ENCODE measurements around the gene GNB1L. TPM values are rescaled to one million over a fixed set of nuclear protein-coding genes. Genes with fewer than 3 reads are reported as not detected.

GNB1L gene
- total RNA-seq, 2 donors from 2014 or later, result 2.5 to 4.5 TPM

DNA sequence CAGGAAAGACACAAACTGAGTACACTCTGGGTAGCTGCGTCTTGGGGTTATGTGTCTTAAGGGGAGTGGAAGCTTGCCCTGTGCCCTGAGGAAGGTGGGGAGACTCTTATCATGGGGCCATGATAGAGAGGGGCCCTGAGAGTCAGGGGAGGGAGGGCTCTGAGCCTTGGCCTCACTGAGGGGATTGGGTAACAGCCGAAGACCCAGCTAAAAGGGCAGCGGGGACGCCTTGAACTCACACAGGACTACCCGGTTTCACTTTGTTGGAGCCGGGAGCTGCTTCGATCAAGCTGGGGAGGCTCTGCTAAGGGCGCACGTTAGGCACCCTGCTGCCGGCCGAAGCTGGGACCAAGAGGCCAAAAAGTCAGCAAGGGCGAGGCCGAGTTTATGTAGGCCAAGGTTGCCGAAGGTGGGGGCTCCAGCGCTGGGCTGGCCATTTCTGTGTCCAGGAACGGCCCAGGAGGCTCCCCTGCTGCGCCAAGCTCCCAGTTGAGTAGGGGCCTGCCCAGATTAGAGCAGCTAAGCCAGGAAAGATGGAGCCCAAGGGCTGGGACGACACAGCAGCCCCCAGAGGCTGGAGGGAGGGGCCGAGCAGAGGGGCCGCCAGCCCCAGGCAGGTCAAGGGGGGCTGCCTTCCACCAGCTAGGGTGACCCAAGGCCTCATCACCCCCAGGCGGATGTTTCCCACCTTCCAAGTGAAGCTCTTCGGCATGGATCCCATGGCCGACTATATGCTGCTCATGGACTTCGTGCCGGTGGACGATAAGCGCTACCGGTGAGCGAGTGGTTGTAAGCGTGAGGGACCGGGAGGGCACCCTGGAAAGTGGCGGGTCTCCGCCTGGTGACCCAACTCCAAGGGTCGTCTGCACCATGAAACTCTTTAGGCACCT is 91.9 kb downstream of the GNB1L start:
- no peak for DNase-seq
- intact Hi-C loops (cut with DNase I), result no loop called here
- ATAC-seq, result no peak

DNA sequence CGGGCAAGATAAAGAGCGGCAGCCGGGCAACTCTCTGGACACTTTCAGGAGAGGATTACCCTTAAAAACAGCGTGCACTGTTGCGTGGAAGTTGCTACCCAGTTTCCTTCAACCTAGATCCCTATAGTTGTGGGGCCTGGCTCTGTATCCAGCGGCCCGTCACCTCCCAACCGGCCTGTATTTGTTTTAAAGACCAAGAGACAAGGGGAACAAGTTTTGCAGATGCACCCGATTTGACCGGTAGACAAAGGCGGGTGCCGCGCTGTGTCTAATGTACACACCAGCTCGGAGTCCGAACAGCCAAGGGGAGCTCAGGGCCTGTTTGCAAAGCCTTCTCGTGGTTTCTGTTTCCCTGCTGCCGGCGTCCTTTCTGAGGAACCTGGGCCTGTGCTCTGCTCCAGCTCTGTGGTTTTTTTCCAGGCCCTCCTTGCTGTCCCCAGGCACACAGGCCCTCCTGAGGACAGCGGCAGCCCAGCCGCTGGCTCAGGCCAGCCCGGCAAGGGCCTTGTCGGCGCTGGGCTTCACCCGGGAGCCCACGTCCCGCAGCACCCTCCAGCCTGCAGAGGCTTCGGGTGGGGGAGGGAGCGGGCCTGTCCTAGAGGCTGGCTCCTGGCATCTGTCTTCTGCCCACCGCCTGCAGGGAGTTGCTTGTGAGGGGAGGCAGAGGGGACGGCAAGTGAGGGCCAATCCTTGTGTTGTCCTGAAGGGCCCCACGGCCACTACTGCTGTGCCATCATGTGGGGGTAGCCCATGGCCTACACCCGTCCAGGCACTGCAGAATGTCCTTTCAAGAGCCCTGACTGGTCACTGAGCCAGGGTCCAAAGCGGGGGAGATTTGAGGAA is 92.7 kb downstream of the GNB1L start:
- DNase-seq (no peak), ATAC-seq (no peak)
- intact Hi-C loops (cut with DNase I), result no loop called here

DNA sequence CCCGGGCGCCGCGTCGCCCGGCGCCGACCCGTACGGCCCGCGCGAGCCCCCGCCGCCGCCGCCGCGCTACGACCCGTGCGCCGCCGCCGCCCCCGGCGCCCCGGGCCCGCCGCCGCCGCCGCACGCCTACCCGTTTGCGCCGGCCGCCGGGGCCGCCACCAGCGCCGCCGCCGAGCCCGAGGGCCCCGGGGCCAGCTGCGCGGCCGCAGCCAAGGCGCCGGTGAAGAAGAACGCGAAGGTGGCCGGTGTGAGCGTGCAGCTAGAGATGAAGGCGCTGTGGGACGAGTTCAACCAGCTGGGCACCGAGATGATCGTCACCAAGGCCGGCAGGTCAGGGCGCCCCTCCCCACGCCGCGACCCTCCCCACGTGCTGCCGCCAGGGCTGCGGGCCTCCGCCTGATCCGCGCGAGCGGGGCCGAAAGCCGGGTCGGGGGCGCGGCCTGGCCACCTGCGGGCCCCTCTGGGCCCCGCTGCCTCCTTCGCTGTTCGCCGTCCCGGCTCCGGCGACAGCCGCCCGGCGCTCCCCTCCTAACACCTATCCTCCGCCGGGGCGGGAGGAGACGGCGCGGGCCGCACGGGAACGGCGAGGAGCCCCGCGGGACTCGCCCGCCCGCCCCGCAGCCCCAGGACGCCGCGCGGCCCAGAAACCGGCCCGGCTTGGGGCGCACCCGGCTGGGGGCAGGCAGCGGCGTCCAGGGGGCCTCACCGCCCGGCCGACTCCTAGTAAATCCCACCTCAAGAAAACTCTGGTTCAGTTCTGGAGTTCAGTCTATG is 93.5 kb downstream of the GNB1L start:
- DNase-seq (no peak), ATAC-seq (no peak)
- intact Hi-C loops (cut with DNase I), result no loop called here

DNA sequence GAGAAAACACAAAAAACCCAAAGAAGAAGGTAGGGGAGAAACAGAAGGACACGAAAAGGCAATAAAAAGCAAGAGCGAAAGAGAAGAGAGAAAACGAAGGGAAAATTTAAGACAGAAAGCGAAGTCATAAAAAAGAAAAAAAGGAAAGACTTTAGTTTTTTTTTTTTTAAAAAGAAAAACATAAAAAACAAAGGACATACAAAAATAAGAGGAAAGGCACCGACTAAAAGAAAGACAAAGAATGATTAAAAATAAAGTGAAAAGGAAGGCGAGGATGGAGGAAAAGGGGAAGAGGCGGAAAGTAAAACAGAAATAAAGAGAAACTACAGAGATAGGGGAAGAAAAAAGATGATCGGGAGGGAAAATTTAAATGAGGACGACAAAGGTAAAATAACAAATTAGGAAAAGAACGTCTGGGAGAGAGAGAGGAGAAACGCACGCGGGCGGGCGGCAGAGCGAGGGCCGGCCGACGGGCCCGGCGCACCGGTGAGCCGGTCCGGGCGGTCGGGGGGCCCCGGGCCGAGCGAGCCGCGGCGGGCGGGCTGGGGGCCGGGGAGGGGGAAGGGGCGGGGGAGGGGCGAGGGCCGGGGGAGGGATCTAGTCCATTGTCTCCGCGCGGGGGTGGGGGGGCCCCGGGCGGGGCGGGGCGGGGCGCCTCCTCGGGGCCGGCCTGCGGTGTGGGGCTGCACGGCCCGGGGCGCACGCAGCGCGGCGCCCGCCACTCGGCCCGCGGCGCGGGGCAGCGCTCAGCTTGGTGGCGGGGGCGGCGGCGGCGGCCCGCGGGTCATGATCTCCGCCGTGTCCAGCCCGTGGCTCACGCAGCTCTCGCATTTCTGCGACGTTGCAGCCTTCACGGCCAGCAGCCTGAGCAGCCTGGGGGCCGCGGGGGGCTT is 94.4 kb downstream of the GNB1L start, which contains the start of gene TBX1:
TSS of gene TBX1 (plus strand) at position 721 of the 893 bp plus-strand sequence. CDS start at position 787, 66 bp downstream.
- intact Hi-C loops (cut with DNase I), result no loop called here
- DNase-seq (no peak), ATAC-seq (no peak)

DNA sequence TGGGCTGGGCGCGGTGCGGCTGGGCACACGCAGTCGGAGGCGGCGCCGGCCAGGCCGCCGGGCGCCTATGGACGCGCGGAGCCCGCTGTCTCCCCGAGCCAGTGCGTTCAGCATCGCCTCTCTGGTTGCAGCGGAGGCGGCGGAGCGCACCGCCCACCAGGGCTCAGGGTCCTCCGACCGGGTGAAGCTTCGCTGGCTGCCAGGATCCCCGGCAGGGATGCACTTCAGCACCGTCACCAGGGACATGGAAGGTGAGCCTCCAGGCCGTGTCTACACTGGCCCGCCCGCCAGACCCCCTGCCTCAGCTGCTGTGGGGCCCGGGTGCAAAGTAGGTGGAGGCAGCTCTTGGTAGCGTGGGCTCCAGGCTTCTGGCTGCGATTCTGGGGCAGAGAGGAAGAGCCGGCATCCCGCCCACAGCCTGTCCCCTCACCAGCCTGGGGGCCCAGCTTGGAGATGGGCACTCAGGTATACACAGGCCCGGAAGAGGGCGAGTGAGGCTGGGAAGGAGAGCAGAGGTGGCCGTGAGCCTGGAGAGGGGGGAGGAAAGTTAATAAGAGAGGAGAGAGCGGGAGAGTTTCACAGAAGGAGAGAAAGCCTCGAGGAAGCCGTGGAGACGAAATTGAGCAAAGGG is 95.1 kb downstream of the GNB1L start:
- ATAC-seq, result no peak
- DNase-seq, result no peak
- intact Hi-C loops (cut with DNase I), result no loop called here

DNA sequence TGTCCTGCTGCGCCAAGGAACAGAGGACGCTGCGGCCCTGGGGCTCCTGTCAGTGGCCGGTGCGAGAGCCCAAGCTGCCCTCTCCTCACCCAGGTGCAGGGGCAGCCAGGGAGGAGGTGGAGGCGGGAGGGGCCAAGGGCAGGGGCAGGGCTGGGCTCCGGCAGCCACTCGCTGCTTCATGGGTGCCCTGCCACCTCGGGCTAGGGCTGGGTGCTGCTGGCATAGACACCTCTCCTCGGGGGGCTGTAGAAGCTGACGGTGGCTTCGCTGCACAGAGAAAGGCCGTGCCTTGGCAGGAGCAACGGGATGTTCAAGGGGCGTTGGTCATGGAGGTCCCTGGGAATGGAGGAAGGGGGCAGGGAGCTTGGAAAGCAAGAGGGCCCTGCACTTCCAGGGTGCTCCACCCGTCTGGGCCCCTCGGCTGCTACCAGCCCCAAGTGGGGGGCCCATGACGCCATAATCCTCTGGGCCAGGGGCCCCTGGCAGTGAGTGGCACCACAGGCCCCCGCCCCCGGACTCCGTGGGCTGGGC is 95.7 kb downstream of the GNB1L start:
- intact Hi-C loops (cut with DNase I), result no loop called here
- no peak for DNase-seq
- no peak for ATAC-seq

DNA sequence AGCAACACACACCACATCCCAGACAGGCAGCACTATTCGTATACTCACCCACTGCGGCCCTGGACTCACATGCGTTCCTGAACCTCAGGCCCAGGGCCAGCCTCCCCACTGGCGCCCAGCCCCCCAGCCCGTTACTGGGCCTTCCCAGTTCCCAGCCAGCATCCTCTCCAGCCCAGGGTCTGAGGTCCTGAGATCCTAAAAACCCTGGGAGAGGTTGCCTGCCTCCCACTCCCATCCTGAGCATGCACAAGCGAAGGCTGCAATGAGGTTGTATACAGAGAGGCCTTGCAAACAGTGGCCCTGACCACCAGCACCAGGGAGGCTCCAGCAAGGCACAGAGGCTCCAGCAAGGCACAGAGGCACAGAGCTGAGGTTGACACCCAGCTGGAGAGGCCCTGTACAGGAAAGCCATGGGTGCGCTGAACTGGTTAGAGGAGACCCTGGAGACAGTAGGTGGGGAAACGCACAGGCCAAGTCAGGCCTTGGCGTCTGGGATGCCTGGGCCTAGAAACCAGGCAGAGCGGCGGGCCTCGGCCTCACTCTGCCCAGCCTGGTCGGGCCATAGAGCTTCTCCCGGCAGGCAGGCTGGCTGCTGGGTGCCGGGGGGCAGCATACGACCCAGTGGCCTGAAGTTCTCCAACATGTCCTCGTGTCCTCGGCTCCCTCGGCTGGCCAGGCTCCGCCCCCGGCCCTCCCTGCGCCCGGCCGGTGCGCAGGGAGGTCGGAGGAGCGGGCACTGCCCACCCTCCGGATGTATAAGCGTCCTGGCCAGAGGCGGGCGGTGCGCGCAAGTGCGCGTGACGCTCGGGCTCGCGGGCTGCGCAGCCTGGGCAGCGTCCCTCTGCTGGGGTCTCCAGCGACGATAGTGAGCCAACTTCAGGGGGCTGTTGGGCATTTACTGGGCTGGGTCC is 96.4 kb downstream of the GNB1L start:
- intact Hi-C loops (cut with DNase I), result no loop called here
- ATAC-seq (no peak), DNase-seq (no peak)

DNA sequence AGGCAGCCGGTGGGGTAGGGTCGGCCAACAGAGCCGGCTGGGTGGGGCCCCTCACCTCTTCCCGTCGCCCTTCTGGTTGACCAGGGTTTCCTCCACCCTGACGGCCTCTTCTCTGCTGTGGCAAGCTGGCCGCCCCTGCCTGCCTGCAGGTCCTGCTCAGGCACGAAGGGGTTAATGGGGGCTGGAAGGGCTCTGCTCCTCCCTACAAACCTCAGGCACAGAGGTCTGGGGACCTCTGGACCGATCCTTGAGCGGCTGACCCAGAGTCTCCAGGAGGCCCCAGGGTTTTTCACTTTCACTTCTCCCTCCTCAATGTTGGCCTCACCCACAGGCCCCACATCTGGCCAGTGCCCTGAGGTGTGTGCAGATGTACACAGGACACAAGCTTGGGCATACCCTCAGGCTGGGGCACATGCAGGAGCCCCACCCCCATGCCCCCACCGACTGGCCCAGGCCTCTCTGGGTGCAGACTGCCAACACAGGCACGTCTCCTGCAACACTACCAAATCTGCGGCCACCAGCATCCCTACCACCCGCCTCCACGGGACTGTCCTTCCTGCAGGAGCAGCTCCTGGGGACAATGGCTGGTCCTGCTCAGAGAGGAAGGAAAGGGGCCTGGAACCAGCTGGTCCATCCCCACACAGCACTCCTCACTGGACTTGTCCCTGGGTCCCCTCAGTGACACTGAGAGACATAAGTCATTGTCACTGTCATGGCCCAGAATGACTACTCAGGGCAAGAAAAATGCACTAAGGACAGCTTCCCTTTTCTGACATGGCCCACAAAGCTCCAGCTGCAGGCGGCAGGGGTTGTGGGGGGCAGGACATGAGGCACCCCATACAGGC is 97.3 kb downstream of the GNB1L start:
- intact Hi-C loops (cut with DNase I), result no loop called here
- DNase-seq (no peak), ATAC-seq (peak in 1 of 2 donors; percentile 22)

DNA sequence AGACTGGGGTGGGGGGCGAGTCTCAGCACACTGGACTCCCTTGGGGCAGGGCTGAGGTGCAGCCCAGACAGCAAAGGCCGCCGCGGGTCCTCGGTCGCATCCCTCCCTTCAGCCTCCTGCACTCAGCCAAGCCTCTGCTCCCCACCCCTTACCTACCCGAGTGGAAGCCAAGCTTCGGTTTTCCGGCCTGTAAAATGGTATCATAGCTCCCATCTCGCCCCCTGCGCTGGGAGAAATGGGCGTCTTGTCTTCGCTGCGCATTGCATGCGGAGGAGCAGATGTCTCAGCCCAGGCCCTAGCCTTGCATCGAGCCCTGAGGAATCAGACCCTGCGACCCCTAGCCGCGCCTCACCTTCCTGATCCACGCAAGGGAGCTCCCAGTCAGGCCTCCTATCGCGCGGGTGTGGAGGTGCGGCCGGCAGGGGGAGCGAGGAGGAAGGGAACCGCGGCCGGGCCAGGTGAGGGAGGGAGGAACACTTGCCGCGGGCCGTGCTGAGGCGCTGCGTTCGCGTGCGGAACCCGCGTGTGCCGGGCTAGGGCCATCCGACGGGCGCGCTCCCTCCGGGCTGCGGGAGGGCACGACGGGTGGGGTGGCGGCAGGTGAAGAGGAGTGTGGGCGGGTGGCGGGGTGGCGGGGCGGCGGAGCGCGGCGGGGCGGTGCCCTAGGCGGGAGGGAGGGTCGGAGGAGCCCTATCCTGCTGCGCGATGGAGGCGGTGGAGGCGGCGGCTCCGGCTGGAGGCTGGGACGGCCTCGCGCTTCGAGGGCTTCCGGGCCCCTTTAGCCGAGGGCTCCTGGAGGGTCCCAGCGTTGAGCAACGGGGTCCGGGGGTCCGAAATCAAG is 98.2 kb downstream of the GNB1L start:
- peak; percentile 41 to 56 for ATAC-seq
- intact Hi-C loops (cut with DNase I), result no loop called here
- no peak for DNase-seq

DNA sequence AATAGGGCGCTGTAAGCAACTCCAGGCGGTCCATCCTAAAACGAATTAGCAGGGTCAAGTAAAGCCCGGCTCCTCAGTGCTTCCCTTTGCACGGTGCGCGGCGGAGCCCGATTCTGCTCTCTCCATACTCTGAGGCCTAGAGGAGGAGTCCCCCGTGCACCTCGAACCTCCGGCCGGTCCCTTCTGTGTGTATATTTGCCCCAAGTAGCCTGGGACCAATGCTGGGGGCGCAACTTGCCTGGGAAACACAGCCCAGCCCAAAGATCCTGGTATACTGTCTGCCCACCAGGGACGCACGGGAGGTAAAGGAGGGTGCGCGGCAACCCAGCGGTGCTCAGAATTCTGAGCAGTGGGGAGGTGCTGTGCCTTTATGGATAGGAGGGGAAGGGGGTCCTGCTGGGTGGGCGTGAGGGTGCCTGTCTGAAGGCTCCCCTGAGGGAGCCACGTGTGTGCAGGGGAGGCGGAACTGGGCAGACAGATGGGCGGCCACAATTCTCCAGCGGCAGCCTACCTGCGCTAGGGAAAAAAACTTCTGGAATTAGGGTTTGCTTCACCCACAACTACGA is 98.9 kb downstream of the GNB1L start:
- intact Hi-C loops (cut with DNase I), result no loop called here

DNA sequence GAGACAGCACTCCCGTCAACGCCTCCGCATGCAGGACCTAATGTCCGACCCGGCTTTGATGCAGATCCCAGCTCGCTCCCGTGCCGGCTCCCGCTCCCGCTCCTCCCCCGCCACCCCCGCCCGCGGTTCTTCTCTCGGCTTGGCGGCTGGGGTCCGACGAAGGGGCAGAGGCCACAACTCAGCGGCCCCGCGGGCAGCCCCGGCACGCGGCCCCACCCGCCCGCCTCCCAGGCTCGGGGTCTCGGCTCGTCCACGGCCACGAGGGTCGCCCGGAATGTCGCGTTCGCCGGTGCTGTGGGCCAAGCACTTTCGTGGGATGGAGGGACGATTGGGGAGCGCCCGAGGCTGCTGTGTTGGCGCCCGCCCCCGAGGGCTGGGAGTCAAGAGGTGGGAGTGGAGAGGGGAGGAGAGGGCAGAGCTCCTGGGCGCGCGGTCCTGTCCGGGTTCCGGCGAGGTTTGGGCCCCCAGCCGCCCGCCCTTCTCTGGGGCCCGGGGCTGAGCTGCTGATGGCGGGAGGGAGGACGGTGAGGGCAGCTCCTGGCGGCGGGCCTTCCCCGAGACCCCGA is 99.4 kb downstream of the GNB1L start:
- DNase-seq (no peak), ATAC-seq (no peak)
- intact Hi-C loops (cut with DNase I), result no loop called here

More for the DNA sequence above, 98.9 kb downstream of the GNB1L start:
- DNase-seq, result no peak
- ATAC-seq, result no peak

DNA sequence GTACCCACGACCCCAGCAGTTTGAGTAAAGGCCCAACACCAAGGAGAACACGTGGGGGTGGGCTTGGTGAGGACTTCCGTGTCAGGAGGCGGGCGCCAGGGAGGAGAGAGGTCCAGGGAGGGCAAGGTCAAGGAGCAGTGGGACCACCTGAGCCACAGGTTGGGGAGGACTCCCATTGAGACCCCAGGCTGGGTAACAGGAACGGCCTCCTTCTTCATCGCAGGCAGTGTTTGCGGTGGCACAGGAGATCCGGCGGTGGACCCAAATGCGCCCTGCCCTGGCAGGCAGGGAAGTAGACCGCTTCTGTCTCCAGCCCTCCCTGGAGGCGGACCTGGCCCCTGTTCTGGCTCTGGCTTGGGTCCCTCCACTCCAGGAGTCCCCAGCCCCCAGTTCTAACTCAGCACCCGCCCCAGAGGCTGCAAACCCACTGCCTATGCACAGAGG is 100.0 kb downstream of the GNB1L start:
- DNase-seq (no peak), ATAC-seq (no peak)
- intact Hi-C loops (cut with DNase I), result no loop called here

DNA sequence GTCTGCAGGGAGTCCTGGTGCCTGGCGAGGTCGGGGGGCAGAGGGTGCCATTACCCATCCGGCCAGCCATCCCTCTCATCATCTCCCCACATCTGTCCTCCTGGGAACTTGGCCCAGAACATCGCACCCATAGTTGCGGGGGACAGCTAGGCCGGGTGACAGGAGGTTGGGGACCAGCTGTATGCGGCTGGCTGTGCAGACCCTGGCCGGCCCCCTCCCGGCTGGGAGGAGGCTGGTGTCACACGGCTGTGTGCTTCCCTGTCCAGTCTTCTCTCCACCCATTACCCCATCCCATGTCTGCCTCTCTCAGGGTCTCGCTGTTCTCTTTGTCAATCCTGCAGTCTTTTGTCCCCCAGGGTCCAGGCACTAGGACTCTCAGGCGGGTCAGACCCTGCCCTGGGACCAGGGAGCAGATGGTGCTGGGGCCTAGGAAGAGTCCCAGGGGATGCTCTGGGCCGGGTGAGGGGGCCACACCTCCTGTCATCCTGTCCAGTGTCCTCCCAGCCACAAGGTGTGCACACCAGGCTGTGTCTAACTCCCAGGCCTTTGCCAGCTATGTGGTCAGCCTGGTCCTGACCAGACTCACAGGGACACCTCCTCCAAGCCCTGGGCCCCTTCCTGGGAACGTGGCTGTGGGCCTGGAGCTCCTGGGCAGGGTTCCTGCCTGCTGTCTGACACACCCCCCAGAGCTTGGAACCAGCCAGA is 100.5 kb downstream of the GNB1L start:
- DNase-seq, result no peak
- intact Hi-C loops (cut with DNase I), result no loop called here
- ATAC-seq, result no peak
